Ascending aorta (tissue), 2 donors: Measurements from ENCODE around the gene GAK. TPM values are rescaled to one million over a fixed set of nuclear protein-coding genes. Genes with fewer than 3 reads are reported as not detected.

Experiments used
- DNase-seq, 2 donors: peaks; one replicate each; pipeline ENCODE4 v3.0.0-alpha.2; 2019; ENCODE audit warnings: low spot score in 2 of 2
- H3K27ac ChIP-seq, 2 donors: fragments of 200-600 bp; sonication (generic); one replicate each; pipeline ENCODE4 v1.5.1; 2016 to 2017; ENCODE audit warnings: mild to moderate bottlenecking in 1 of 2
- H3K27me3 ChIP-seq: fragments of 200-600 bp; sonication (generic); one replicate; pipeline ENCODE4 v1.5.1; 2017
- H3K36me3 ChIP-seq, 2 donors: fragments of 200-600 bp; sonication (generic); one replicate each; pipeline ENCODE4 v1.5.1; 2016
- H3K4me1 ChIP-seq, 2 donors: fragments of 200-600 bp; sonication (generic); one replicate each; pipeline ENCODE4 v1.5.1; 2016 to 2017; ENCODE audit warnings: mild to moderate bottlenecking in 1 of 2
- H3K4me3 ChIP-seq, 2 donors: fragments of 200-600 bp; sonication (generic); one replicate each; pipeline ENCODE4 v1.5.1; 2016 to 2017; ENCODE audit warnings: mild to moderate bottlenecking in 1 of 2
- H3K9me3 ChIP-seq, 2 donors: fragments of 200-600 bp; sonication (generic); one replicate each; pipeline ENCODE4 v1.5.1; 2016
- intact Hi-C: fragments of 100-400 bp; cut with DNase I; formaldehyde crosslinking; loops from one replicate; pipeline ENCODE4 v1.15.1; 2023
- total RNA-seq: library from RNA; depleted of rRNA; stranded (reverse); fragments of >200 nt; gene quantifications from one replicate; pipeline ENCODE4 v1.1.0, GENCODE V29; 2016
- TF ChIP-seq, protein P1 (sequence below), 3 experiments: fragments of 200-600 bp in 2 of 3; fragments of 450-650 bp in 1 of 3; sonication (generic) in 2 of 3; IDR thresholded peaks; one replicate each; pipeline ENCODE4 v1.5.1; 2016 to 2019; ENCODE audit warnings: antibody characterized with exemption in 3 of 3, mild to moderate bottlenecking in 1 of 3, moderate library complexity in 1 of 3

The GAK gene
- total RNA-seq, 1 donor from 2014 or later = 87.3 TPM

DNA sequence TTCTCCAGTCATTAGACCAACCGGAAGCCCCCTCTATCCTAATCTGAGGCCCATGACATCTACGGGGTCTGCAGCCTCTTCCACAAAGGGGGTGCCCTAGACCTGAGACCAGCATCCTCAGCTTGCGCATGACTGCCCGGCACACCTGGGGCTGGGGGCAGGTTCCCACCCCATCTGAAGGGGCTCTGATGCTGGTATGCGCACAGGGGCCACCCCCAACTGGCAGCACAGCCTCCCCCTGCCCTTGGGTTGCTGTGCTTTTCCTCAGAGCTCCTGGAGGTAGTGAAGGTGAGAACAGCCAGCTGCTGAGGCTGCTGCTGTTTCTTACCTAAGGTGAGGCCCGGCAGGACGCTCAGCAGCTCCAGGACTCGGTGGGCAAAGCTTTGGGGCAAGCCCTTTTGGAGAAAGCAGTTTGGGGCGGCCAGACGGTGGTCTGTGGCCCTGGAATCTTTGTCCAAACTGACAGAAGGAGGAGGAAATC, 87.3 kb downstream of the GAK start:
- no peak for DNase-seq
- Histone ChIP-seq H3K4me1 (no peaks in the 10 kb centered on the region), H3K27me3 (no peaks in the 10 kb centered on the region), H3K4me3 (no peak overlapping the region), H3K36me3 (peaks cover 9 to 17% of the 10 kb centered on the region in 2 donors), H3K27ac (no peak overlapping the region), H3K9me3 (peaks cover 0 to 4% of the 10 kb centered on the region in 2 donors)
- intact Hi-C loops = no loop called here
- TF ChIP-seq, protein P1, sequence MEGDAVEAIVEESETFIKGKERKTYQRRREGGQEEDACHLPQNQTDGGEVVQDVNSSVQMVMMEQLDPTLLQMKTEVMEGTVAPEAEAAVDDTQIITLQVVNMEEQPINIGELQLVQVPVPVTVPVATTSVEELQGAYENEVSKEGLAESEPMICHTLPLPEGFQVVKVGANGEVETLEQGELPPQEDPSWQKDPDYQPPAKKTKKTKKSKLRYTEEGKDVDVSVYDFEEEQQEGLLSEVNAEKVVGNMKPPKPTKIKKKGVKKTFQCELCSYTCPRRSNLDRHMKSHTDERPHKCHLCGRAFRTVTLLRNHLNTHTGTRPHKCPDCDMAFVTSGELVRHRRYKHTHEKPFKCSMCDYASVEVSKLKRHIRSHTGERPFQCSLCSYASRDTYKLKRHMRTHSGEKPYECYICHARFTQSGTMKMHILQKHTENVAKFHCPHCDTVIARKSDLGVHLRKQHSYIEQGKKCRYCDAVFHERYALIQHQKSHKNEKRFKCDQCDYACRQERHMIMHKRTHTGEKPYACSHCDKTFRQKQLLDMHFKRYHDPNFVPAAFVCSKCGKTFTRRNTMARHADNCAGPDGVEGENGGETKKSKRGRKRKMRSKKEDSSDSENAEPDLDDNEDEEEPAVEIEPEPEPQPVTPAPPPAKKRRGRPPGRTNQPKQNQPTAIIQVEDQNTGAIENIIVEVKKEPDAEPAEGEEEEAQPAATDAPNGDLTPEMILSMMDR (IDR thresholded peaks at IDR 0.05) = no peak

DNA sequence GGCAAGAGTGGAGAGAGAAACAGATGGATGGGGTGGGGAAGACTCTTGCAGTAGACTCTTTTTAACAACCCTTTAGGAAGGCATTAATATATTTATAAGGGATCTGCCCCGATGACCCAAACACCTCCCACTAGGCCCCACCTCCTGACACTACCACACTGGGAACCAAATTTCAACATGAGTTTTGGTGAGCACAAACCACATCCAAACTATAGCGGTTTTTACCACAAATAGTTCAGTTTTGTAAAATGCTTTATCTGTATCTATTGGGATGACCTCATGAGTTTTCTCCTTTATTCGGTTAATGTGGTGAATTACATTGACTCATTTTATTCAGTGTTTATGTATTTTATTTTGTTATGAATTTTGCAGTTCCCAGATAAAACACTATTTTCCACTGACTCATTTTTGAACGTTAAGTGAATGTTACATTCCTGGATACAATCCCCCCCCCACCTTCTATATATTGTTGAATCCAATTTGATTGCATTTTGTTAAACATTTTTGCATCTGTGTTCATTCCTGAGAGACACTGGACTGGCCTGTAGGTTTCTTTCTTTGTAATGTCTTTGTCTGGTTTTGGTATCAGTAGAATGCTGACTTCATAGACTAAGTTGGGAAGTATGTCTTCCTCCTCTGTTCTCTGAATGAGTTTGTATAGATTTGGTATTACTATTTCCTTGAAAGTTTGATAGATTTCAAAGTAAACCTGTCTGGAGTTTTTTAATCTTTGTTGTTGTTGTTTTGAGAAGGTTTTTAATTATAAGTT, 92.3 kb downstream of the GAK start:
- H3K36me3 ChIP-seq = no peaks in the 10 kb centered on the region
- TF ChIP-seq, protein P1 (IDR thresholded peaks at IDR 0.05) = no peak
- H3K4me3 ChIP-seq = no peak overlapping the region
- intact Hi-C loops = no loop called here
- H3K27ac ChIP-seq = no peak overlapping the region
- H3K9me3 ChIP-seq = peaks cover 25 to 37% of the 10 kb centered on the region in 2 donors
- H3K27me3 ChIP-seq = no peaks in the 10 kb centered on the region
- no peak for DNase-seq
- no peaks in the 10 kb centered on the region for H3K4me1 ChIP-seq

DNA sequence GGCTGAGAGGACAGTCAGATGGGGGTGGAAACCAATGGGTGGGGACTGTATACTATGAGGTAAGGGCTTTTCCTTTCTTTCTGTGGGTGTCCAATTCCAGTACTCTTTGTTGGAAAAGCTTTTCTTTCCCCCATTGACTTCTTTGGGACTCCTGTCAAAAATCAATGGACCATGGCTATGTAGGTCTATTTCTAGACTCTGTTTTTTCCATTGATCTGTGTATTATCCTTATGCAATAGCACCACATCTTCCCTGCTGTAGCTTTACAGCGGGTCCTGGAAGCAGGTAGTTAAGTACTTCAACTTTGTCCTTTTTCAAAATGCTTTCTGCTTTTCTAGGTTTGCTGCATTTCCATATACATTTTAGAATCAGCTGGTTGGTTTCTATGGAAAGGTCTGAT, 94.3 kb downstream of the GAK start:
- H3K9me3 ChIP-seq = peaks cover 25 to 37% of the 10 kb centered on the region in 2 donors
- no peak overlapping the region for H3K4me3 ChIP-seq
- no peak for DNase-seq
- H3K4me1 ChIP-seq = no peaks in the 10 kb centered on the region
- H3K36me3 ChIP-seq = no peaks in the 10 kb centered on the region
- H3K27me3 ChIP-seq = no peaks in the 10 kb centered on the region
- H3K27ac ChIP-seq = no peak overlapping the region
- TF ChIP-seq, protein P1 (IDR thresholded peaks at IDR 0.05) = no peak
- intact Hi-C loops = no loop called here

DNA sequence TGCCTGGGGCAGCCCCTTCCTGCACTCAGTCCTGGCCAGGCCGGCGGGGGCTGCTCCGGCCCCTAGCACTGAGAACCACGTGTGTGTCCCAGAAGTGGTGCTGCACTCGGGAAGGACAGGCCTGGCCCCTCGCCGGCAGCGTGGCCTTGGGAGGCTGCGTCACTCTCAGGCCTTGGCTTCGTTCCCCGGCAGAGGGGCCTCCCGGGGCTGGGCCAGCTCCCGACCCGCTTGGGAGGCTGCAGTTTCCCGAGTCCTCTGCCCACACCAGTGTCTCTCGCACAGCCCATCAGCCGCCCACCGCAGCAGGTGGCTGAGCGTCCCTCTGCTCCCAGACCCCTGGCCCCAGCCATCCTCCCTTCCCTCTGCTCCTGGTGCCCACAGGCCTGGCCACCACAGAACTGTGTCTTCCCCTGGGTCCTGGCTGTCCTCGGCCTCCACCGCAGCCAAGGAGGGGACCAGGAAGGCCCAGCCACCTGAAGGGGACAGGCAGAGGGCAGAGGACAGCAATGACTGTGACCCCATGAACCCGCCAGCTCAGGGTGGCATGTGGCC, 95.3 kb downstream of the GAK start:
- no peak for DNase-seq
- Histone ChIP-seq H3K4me1 (no peaks in the 10 kb centered on the region), H3K36me3 (no peaks in the 10 kb centered on the region), H3K27me3 (no peaks in the 10 kb centered on the region), H3K9me3 (peaks cover 25 to 37% of the 10 kb centered on the region in 2 donors), H3K27ac (no peak overlapping the region), H3K4me3 (no peak overlapping the region)
- TF ChIP-seq, protein P1 (IDR thresholded peaks at IDR 0.05) = no peak
- intact Hi-C loops = no loop called here

DNA sequence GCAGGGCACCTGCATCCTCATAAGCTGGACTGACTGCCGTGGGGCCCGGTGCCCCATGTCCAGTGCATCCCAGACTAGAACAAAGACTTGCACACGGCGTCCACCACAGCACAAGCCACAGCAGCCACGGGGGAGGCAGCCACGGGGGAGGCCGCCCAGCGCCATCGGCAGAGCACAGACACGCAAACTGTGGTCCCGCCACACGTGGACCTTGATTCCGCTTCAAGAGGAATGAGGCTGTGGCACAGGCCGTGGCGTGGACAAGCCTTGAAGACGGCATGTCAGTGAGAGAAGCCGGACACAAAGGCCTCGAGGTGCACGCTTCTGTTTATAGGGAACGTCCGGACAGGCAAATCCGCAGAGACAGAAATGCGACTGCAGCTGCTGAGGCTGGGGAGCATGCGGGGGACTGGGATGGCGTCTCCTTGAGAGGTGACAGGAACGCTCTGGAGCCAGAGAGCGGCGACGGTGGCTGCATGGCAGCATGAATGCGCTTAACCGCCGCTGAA, 96.1 kb downstream of the GAK start:
- H3K27ac ChIP-seq = no peak overlapping the region
- TF ChIP-seq, protein P1 (IDR thresholded peaks at IDR 0.05) = no peak
- DNase-seq = no peak
- no peak overlapping the region for H3K4me3 ChIP-seq
- intact Hi-C loops = no loop called here
- H3K9me3 ChIP-seq = peaks cover 25 to 33% of the 10 kb centered on the region in 2 donors
- no peaks in the 10 kb centered on the region for H3K36me3 ChIP-seq
- no peaks in the 10 kb centered on the region for H3K4me1 ChIP-seq
- no peaks in the 10 kb centered on the region for H3K27me3 ChIP-seq
